Activated T-cell treated with anti-CD3 and anti-CD28 coated beads, Interleukin-2, amount 50 U/mL, for 4 hours (primary cell): ENCODE data around the gene CXorf49. TPM values are rescaled to one million over a fixed set of nuclear protein-coding genes. Genes with fewer than 3 reads are reported as not detected.

Source experiments
- ATAC-seq, 2 donors: fragments of 200-7000 bp; cut with Tn5 transposase; one replicate each; pipeline ENCODE4 v1.10.0; 2021
- DNase-seq: peaks from one replicate; pipeline ENCODE4 v3.0.0-alpha.2; 2020
- H3K27me3 Mint-ChIP-seq: one replicate; pipeline ENCODE4 v1.8.0; 2021; ENCODE audit warnings: low read depth, mixed read lengths
- H3K36me3 Mint-ChIP-seq: one replicate; pipeline ENCODE4 v1.8.0; 2022; ENCODE audit warnings: mixed read lengths; ENCODE audit not compliant: insufficient read depth
- H3K4me1 Mint-ChIP-seq: one replicate; pipeline ENCODE4 v1.8.0; 2021; ENCODE audit warnings: low read depth, mixed read lengths
- H3K4me3 Mint-ChIP-seq: one replicate; pipeline ENCODE4 v1.8.0; 2021; ENCODE audit warnings: mild to moderate bottlenecking, moderate library complexity, mixed read lengths
- H3K9me3 Mint-ChIP-seq: one replicate; pipeline ENCODE4 v1.8.0; 2021; ENCODE audit warnings: mixed read lengths
- total RNA-seq, 3 donors: library from RNA; stranded (reverse); gene quantifications; one replicate each; pipeline ENCODE4 v1.2.1, GENCODE V29; 2021

Gene CXorf49
- total RNA-seq, 3 donors from 2014 or later: not detected

DNA sequence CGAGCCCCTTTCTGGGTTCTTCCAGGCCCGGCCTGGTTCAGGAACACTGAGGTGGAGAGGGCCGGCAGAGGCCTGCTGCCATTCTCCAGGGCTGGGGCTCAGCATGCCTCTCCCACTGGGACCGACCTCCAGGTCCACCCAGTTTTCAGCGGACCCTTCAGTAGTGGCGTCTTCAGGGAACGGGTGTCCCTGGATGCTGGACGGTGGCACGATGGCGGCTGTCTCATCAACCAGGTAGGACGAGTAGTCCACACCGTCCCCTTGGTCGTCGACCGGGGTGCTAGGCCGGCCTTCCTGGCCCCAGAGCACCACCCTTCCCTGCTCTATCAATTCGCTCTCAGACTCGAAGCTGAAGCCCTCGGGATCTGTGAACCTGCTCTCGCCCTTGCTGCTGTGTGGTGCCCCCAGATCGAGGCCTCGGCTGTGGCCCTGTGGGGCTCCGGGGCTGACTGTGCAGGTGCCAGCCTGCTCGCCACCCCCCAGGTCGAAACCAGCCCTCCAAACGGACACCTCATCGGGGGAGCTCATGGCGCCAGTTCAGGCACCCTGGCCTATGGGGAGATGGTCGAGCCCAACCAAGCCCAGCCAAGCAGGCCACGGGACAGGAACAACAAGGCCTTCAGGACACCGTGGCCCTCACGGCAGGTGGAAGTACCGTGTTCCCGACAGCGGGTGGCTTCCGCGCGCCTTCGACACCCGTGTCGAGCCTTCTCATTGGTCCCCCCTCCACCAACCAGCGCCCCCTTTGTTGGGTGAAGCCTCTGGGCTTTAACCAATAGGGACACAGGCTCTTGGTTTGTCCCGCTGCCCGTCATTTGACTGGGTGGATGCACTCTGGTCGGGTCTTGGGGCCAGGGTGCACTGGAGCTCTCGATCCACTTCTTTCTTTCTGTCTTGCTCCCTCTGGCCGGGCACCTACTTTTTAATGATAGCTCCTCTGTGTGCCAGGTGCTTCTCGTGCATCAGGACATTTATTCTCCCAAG is 51.6 kb downstream of the CXorf49 start:
- no peak overlapping the region for H3K4me3 Mint-ChIP-seq
- peaks cover 34% of the 10 kb centered on the region for H3K4me1 Mint-ChIP-seq

DNA sequence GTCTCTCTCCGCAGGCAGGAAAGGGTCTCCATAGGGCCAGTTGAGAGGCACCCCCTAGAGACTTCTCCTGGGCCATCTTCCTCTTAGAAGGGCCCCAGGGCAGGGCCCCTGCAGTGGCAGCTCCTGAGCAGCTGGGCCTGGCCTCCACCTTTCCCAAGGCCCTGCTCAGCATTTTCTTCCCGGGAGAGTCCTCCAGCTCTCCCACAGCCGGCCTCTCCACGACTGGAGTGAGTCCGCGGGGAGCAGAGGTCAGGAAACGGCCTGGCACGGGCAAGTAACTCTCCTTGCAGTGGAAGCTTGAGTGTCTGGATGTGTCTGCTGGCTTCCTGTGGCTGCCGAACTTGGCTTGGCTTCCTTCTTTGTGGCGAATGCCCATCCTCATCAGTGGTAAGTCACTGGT is 52.3 kb downstream of the CXorf49 start:
- ATAC-seq (no peak), DNase-seq (no peak)
- H3K27me3 Mint-ChIP-seq: no peaks in the 10 kb centered on the region
- no peak overlapping the region for H3K4me3 Mint-ChIP-seq
- peaks cover 27% of the 10 kb centered on the region for H3K4me1 Mint-ChIP-seq
- H3K9me3 Mint-ChIP-seq: no peaks in the 10 kb centered on the region
- H3K36me3 Mint-ChIP-seq: no peaks in the 10 kb centered on the region

More for the DNA sequence above, 51.6 kb downstream of the CXorf49 start:
- ATAC-seq (no peak), DNase-seq (no peak)
- Mint-ChIP-seq H3K27me3 (no peaks in the 10 kb centered on the region), H3K9me3 (no peaks in the 10 kb centered on the region), H3K36me3 (no peaks in the 10 kb centered on the region)

DNA sequence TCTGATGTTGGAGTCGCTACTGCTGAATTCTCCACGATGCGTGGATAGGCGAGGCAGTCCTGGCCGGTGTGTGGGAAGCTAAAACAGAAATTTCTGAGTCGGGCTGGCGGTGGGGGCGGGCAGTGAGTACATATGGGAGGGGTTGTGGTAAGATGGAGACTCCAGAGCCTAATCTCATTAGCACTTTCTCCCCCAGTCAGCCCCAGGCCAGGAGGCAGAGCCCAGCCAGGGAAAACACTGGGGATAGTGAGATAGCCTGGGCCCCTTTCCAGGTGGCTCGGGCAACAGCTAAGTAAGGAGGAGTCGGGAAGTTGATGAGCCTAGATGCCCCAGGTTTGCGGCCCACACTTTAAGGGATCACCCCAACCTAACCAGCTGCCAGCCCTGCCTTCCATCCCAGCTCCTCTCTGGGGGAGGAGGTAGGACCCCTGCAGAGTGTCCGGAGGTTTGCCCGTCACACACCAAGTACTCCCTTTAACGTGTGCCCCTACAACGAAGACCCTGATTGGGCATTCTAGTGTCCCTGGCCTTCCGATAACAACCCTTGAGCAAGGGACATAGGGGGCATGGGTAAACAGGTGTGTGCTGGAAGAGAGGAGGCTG is 53.1 kb downstream of the CXorf49 start:
- ATAC-seq (no peak), DNase-seq (no peak)
- Mint-ChIP-seq H3K4me1 (peaks cover 19% of the 10 kb centered on the region), H3K36me3 (no peaks in the 10 kb centered on the region), H3K9me3 (no peaks in the 10 kb centered on the region), H3K4me3 (no peak overlapping the region), H3K27me3 (no peaks in the 10 kb centered on the region)

Other genes with a start within 250 kb of the CXorf49 start
- gene OGT, start 185.2 kb downstream of the CXorf49 start, total RNA-seq: 100 to 1,000 TPM; 150 to 198 (median 166) TPM
- gene GCNA, start 139.8 kb downstream of the CXorf49 start, total RNA-seq: 1 to 10 TPM; 1.7 to 2.2 (median 2.1) TPM
- gene CXCR3, start 99.8 kb downstream of the CXorf49 start, total RNA-seq: 10 to 100 TPM; 44.9 to 64.7 (median 53.1) TPM
- not detected for gene CXorf49B, start 45.1 kb upstream of the CXorf49 start, total RNA-seq
- gene NHSL2, start 192.6 kb upstream of the CXorf49 start, total RNA-seq: under 1 TPM; 0.30 to 0.65 (median 0.32) TPM